HepG2 (cell line): Measurements from ENCODE around the gene CBFA2T2. TPM values are rescaled to one million over a fixed set of nuclear protein-coding genes. Genes with fewer than 3 reads are reported as not detected.

Experiments used
- AFF4 ChIP-seq: sonication (generic); formaldehyde crosslinking; IDR thresholded peaks from 2 replicates; pipeline ENCODE4 v1.4.0; 2020; ENCODE audit warnings: missing genetic modification reagents
- AKAP8 ChIP-seq: sonication (generic); formaldehyde crosslinking; IDR thresholded peaks from 2 replicates; pipeline ENCODE4 v1.5.1; 2020; ENCODE audit warnings: mild to moderate bottlenecking, missing genetic modification reagents
- CENPX ChIP-seq: sonication (generic); formaldehyde crosslinking; IDR thresholded peaks from 2 replicates; pipeline ENCODE4 v1.9.0; 2021; ENCODE audit warnings: mild to moderate bottlenecking, missing genetic modification reagents, moderate library complexity
- CTCF ChIP-seq: sonication (generic); formaldehyde crosslinking; IDR thresholded peaks from 2 replicates; pipeline ENCODE4 v1.5.0; 2020; ENCODE audit warnings: mild to moderate bottlenecking, missing genetic modification reagents, moderate library complexity
- ELF1 ChIP-seq: sonication (generic); formaldehyde crosslinking; IDR thresholded peaks from 2 replicates; pipeline ENCODE4 v1.4.0; 2020; ENCODE audit warnings: missing genetic modification reagents
- HOXA5 ChIP-seq: sonication (generic); formaldehyde crosslinking; IDR thresholded peaks from 2 replicates; pipeline ENCODE4 v1.4.0; 2020; ENCODE audit warnings: missing genetic modification reagents
- MAZ ChIP-seq, 2 experiments: sonication (generic) in 1 of 2; formaldehyde crosslinking in 1 of 2; IDR thresholded peaks; 2 replicates each; pipeline versions ENCODE4 v1.5.0 to v1.6.1; 2012 to 2020; ENCODE audit warnings: low read depth in 2 of 2, mild to moderate bottlenecking in 2 of 2, borderline replicate concordance in 1 of 2, improper control_type of control experiment in 1 of 2, low read length in 1 of 2, missing genetic modification reagents in 1 of 2, moderate library complexity in 1 of 2
- NFE2L2 ChIP-seq: fragments of 150-350 bp; IDR thresholded peaks from 2 replicates; pipeline ENCODE4 v1.6.1; 2014; ENCODE audit warnings: low read length
- RARG ChIP-seq: sonication (generic); formaldehyde crosslinking; IDR thresholded peaks from 2 replicates; pipeline ENCODE4 v1.4.0; 2020; ENCODE audit warnings: low read depth, mild to moderate bottlenecking, missing genetic modification reagents
- SRF ChIP-seq: IDR thresholded peaks from 2 replicates; pipeline ENCODE4 v1.6.1; 2011; ENCODE audit warnings: mild to moderate bottlenecking, low read depth, low read length, moderate library complexity
- ZBED4 ChIP-seq: sonication (generic); formaldehyde crosslinking; IDR thresholded peaks from 2 replicates; pipeline ENCODE4 v1.4.0; 2020; ENCODE audit warnings: missing genetic modification reagents, borderline replicate concordance
- ZBTB33 ChIP-seq: sonication (generic); formaldehyde crosslinking; IDR thresholded peaks from 2 replicates; pipeline ENCODE4 v1.4.0; 2020; ENCODE audit warnings: missing genetic modification reagents
- ZFP36L1 ChIP-seq: sonication (generic); formaldehyde crosslinking; IDR thresholded peaks from 2 replicates; pipeline ENCODE4 v1.8.0; 2022; ENCODE audit warnings: mild to moderate bottlenecking, missing genetic modification reagents, moderate library complexity
- ZMAT3 ChIP-seq: sonication (generic); formaldehyde crosslinking; conservative IDR thresholded peaks from 2 replicates; pipeline ENCODE4 v1.7.0; 2021; ENCODE audit warnings: missing genetic modification reagents
- ZNF24 ChIP-seq: fragments of 450-650 bp; IDR thresholded peaks from 2 replicates; pipeline ENCODE4 v1.6.1; 2017; ENCODE audit warnings: antibody characterized with exemption, mild to moderate bottlenecking
- ZNF496 ChIP-seq: sonication (generic); formaldehyde crosslinking; IDR thresholded peaks from 2 replicates; pipeline ENCODE4 v1.8.1; 2023; ENCODE audit warnings: mild to moderate bottlenecking, moderate library complexity, missing genetic modification reagents; ENCODE audit not compliant: insufficient replicate concordance
- ZNF766 ChIP-seq: sonication (generic); formaldehyde crosslinking; IDR thresholded peaks from 2 replicates; pipeline ENCODE4 v1.5.0; 2020; ENCODE audit warnings: missing genetic modification reagents, borderline replicate concordance
- ZSCAN12 ChIP-seq: sonication (generic); formaldehyde crosslinking; IDR thresholded peaks from 2 replicates; pipeline ENCODE4 v1.9.0; 2021; ENCODE audit warnings: mild to moderate bottlenecking, missing genetic modification reagents
- polyA plus RNA-seq, 8 experiments: library from polyadenylated mRNA; depleted of rRNA in 3 of 8; stranded (reverse) in 7 of 8; unstranded in 1 of 8; fragments of >200 nt; fragmentation: Illumina TruSeq in 4 of 8; extraction: Trizol in 4 of 8; gene quantifications; 2 replicates each; pipeline versions ENCODE4 v1.2.1 to v1.2.3, GENCODE V29; 2011 to 2016; ENCODE audit warnings: low read depth in 4 of 8, missing spikeins in 1 of 8, mixed read lengths in 1 of 8; ENCODE audit not compliant: insufficient read depth in 1 of 8
- total RNA-seq, 5 experiments: library from RNA; depleted of rRNA; stranded (reverse); fragments of >200 nt; fragmentation: Illumina TruSeq; extraction: Trizol; gene quantifications; 2 replicates each; pipeline ENCODE4 v1.2.3, GENCODE V29; 2016; ENCODE audit warnings: low read depth in 1 of 5

CBFA2T2 gene
- total and polyA plus RNA-seq, 2 of the 13 experiments (the other 11 are each of a cell fraction or from before 2014, with no cell fraction given) = 6.3 to 21.2 TPM

- TF ChIP-seq ZBED4 = 0 out of 2 replicates have a peak, but pooled peaks have one; percentile 44
- TF ChIP-seq CENPX = no peak
- peak; percentile 99 for TF ChIP-seq SRF
- no peak for TF ChIP-seq ZBTB33
- no peak for TF ChIP-seq AFF4
- no peak for TF ChIP-seq ZNF496
- no peak for TF ChIP-seq AKAP8 (CRISPR knock-in tag)
- no peak for TF ChIP-seq ZFP36L1
- no peak for TF ChIP-seq RARG
- TF ChIP-seq ZNF24 = 0 out of 2 replicates have a peak, but pooled peaks have one; percentile 7
- TF ChIP-seq ZSCAN12 (CRISPR knock-in tag) = no peak
- TF ChIP-seq NFE2L2 = no peak
- TF ChIP-seq ELF1 (CRISPR knock-in tag) = no peak; the same call in 1 of the 2 replicates
- no peak for TF ChIP-seq ZNF766 (CRISPR knock-in tag)
- no peak for TF ChIP-seq MAZ (IDR thresholded peaks at IDR 0.05; ENCODE audit: borderline replicate concordance, low read depth, low read length)
- TF ChIP-seq MAZ (CRISPR knock-in tag; IDR thresholded peaks at IDR 0.05; ENCODE audit: low read depth) = no peak
- no peak for TF ChIP-seq HOXA5 (CRISPR knock-in tag)
- TF ChIP-seq CTCF = no peak
- no peak for TF ChIP-seq ZMAT3 (CRISPR knock-in tag)
Measured at GRCh38 chr20:33554914-33555420, 65.1 kb downstream of the CBFA2T2 start (continued).
